GM12878 (cell line): ENCODE measurements around the gene ADH1A.

ENCODE experiments used
- CEBPB ChIP-seq, 2 experiments: fragments of 150-350 bp in 1 of 2; IDR thresholded peaks; 2 replicates each; pipeline ENCODE4 v1.6.1; 2012 to 2014; ENCODE audit warnings: low read depth in 2 of 2, low read length in 2 of 2, borderline replicate concordance in 1 of 2, inconsistent platforms in 1 of 2
- CHD2 ChIP-seq: IDR thresholded peaks from 2 replicates; pipeline ENCODE4 v1.6.1; 2011; ENCODE audit warnings: low read depth, low read length, improper control_type of control experiment, borderline replicate concordance
- CTCF ChIP-seq, 3 experiments: IDR thresholded peaks in 2 of 3; conservative IDR thresholded peaks in 1 of 3; 2 replicates each; pipeline ENCODE4 v1.5.1; 2011; ENCODE audit warnings: low read depth in 3 of 3, low read length in 3 of 3, mild to moderate bottlenecking in 3 of 3, control low read depth in 2 of 3, moderate library complexity in 2 of 3, inconsistent platforms in 1 of 3, mixed read lengths in 1 of 3; ENCODE audit not compliant: control insufficient read depth in 2 of 3, insufficient read depth in 1 of 3; ENCODE audit errors: extremely low read depth in 1 of 3
- EP300 ChIP-seq, 2 experiments: fragments of 150-350 bp in 1 of 2; IDR thresholded peaks; 2 replicates each; pipeline ENCODE4 v1.6.1; 2011 to 2012; ENCODE audit warnings: low read depth in 2 of 2, low read length in 2 of 2, borderline replicate concordance in 1 of 2, improper control_type of control experiment in 1 of 2, inconsistent platforms in 1 of 2; ENCODE audit not compliant: control insufficient read depth in 1 of 2
- GABPA ChIP-seq: IDR thresholded peaks from 2 replicates; pipeline ENCODE4 v1.6.1; 2014; ENCODE audit warnings: antibody characterized with exemption, low read depth, mild to moderate bottlenecking, inconsistent platforms
- JUNB ChIP-seq: IDR thresholded peaks from 2 replicates; pipeline ENCODE4 v1.6.1; 2016; ENCODE audit warnings: antibody characterized with exemption, mild to moderate bottlenecking
- MYC ChIP-seq: IDR thresholded peaks from 2 replicates; pipeline ENCODE4 v1.6.1; 2011; ENCODE audit warnings: mild to moderate bottlenecking, low read length, moderate library complexity, inconsistent platforms; ENCODE audit not compliant: insufficient read depth, insufficient replicate concordance, insufficient read length, severe bottlenecking
- NBN ChIP-seq: fragments of 450-650 bp; IDR thresholded peaks from 2 replicates; pipeline ENCODE4 v1.6.1; 2016
- POLR2A ChIP-seq: IDR thresholded peaks from 2 replicates; pipeline ENCODE4 v1.6.1; 2011; ENCODE audit warnings: low read depth, mild to moderate bottlenecking, low read length
- POLR2AphosphoS5 ChIP-seq: IDR thresholded peaks from 2 replicates; pipeline ENCODE4 v1.6.1; 2011; ENCODE audit warnings: mild to moderate bottlenecking, low read length, inconsistent platforms
- SIN3A ChIP-seq: IDR thresholded peaks from 2 replicates; pipeline ENCODE4 v1.6.1; 2012; ENCODE audit warnings: low read depth, low read length, improper control_type of control experiment
- TAF1 ChIP-seq: IDR thresholded peaks from 2 replicates; pipeline ENCODE4 v1.6.1; 2011; ENCODE audit warnings: mild to moderate bottlenecking, low read depth, low read length, borderline replicate concordance

GRCh38 chr4:99275050-99275449, 15.7 kb downstream of the ADH1A start:
- TF ChIP-seq CTCF (IDR thresholded peaks at IDR 0.05 in 2 of 3, conservative IDR thresholded peaks at IDR 0.05 in 1 of 3; ENCODE audit: control insufficient read depth in 2 of 3, extremely low read depth in 1 of 3, insufficient read depth in 1 of 3, low read depth in 3 of 3, low read length in 3 of 3) (no peak), POLR2AphosphoS5 (no peak), CEBPB (IDR thresholded peaks at IDR 0.05; ENCODE audit: borderline replicate concordance in 1 of 2, low read depth in 2 of 2, low read length in 2 of 2) (no peak), SIN3A (no peak), JUNB (no peak), CHD2 (no peak), POLR2A (no peak), EP300 (IDR thresholded peaks at IDR 0.05; ENCODE audit: borderline replicate concordance in 1 of 2, control insufficient read depth in 1 of 2, low read depth in 2 of 2, low read length in 2 of 2) (no peak), NBN (no peak), MYC (no peak), GABPA (no peak), TAF1 (no peak)
